IPS-18c (cell line): ENCODE results near the gene OR2AP1.
"Not testable (repeated sequence)": the region's sequence is repeated elsewhere in the genome, so short reads cannot be mapped to it uniquely, and the experiment has no call there.

Experiments
- H3K4me3 ChIP-seq: 2 replicates; pipeline ENCODE4 v1.7.0; 2013; ENCODE audit warnings: low read depth, mild to moderate bottlenecking, low read length, moderate library complexity; ENCODE audit not compliant: insufficient read depth
- H3K9me3 ChIP-seq: one replicate; pipeline ENCODE4 v1.6.1; 2013; ENCODE audit warnings: mild to moderate bottlenecking, low read length, moderate library complexity; ENCODE audit not compliant: control insufficient read depth, insufficient read depth

The OR2AP1 gene

GRCh38 chr12:55572168-55572567, at the start of gene OR2AP1:
Gene OR2AP1 (plus strand): TSS chr12:55572468. CDS start chr12:55574415, 1,947 bp downstream.
- Histone ChIP-seq H3K9me3 (peaks cover 16% of the 10 kb centered on the region), H3K4me3 (no peak within 1 kb of the TSS)

- H3K4me3 ChIP-seq, H3K9me3 ChIP-seq: not testable (repeated sequence)
These were observed 24.0 kb upstream of the OR2AP1 start for GRCh38 chr12:55548235-55548634.

GRCh38 chr12:55548756-55549155, 23.5 kb upstream of the OR2AP1 start:
- H3K9me3 ChIP-seq = no peaks in the 10 kb centered on the region
- H3K4me3 ChIP-seq = no peak overlapping the region

- H3K4me3 ChIP-seq = no peak within 1 kb of the TSS
These were observed 23.0 kb upstream of the OR2AP1 start, which contains the start of gene OR6C4 for GRCh38 chr12:55549302-55549701. Gene OR6C4 (plus strand): TSS chr12:55549602. CDS start chr12:55551227, 1,625 bp downstream.

GRCh38 chr12:55554296-55554695, 18.0 kb upstream of the OR2AP1 start:
- Histone ChIP-seq H3K4me3 (no peak overlapping the region), H3K9me3 (no peaks in the 10 kb centered on the region)

More at GRCh38 chr12:55549302-55549701, 23.0 kb upstream of the OR2AP1 start, which contains the start of gene OR6C4:
- H3K9me3 ChIP-seq = no peaks in the 10 kb centered on the region

- not testable (repeated sequence) for H3K4me3 ChIP-seq
- peaks cover 16% of the 10 kb centered on the region for H3K9me3 ChIP-seq
These were observed 2.2 kb upstream of the OR2AP1 start for GRCh38 chr12:55570060-55570459.

GRCh38 chr12:55570689-55571088, 1.6 kb upstream of the OR2AP1 start:
- H3K9me3 ChIP-seq = peaks cover 16% of the 10 kb centered on the region
- not testable (repeated sequence) for H3K4me3 ChIP-seq

- Histone ChIP-seq H3K4me3 (no peak overlapping the region), H3K9me3 (no peaks in the 10 kb centered on the region)
These were observed 9.8 kb downstream of the OR2AP1 start for GRCh38 chr12:55582066-55582465.

- no peak overlapping the region for H3K4me3 ChIP-seq
- no peaks in the 10 kb centered on the region for H3K9me3 ChIP-seq
These were observed 13.5 kb downstream of the OR2AP1 start for GRCh38 chr12:55585817-55586216.

- not testable (repeated sequence) for H3K9me3 ChIP-seq, H3K4me3 ChIP-seq
These were observed 17.9 kb downstream of the OR2AP1 start for GRCh38 chr12:55590152-55590551.

- Histone ChIP-seq H3K9me3 (no peaks in the 10 kb centered on the region), H3K4me3 (no peak overlapping the region)
These were observed 35.7 kb downstream of the OR2AP1 start for GRCh38 chr12:55607821-55608594.

GRCh38 chr12:55610598-55610997, 38.3 kb downstream of the OR2AP1 start:
- Histone ChIP-seq H3K9me3 (no peaks in the 10 kb centered on the region), H3K4me3 (no peak overlapping the region)

- Histone ChIP-seq H3K4me3 (no peak overlapping the region), H3K9me3 (no peaks in the 10 kb centered on the region)
These were observed 40.4 kb downstream of the OR2AP1 start for GRCh38 chr12:55612646-55613045.

GRCh38 chr12:55614764-55615163, 42.5 kb downstream of the OR2AP1 start:
- Histone ChIP-seq H3K9me3 (no peaks in the 10 kb centered on the region), H3K4me3 (no peak overlapping the region)

- H3K4me3 ChIP-seq = no peak overlapping the region
- no peaks in the 10 kb centered on the region for H3K9me3 ChIP-seq
These were observed 47.3 kb downstream of the OR2AP1 start for GRCh38 chr12:55619354-55620138.

- H3K4me3 ChIP-seq = no peak overlapping the region
- H3K9me3 ChIP-seq = no peaks in the 10 kb centered on the region
These were observed 51.8 kb downstream of the OR2AP1 start for GRCh38 chr12:55624056-55624455.
